ENCODE data around the gene SH2D6. TPM values are rescaled to one million over a fixed set of nuclear protein-coding genes. Genes with fewer than 3 reads are reported as not detected.

SH2D6 gene
- total and polyA plus RNA-seq, 2 of the 8 experiments (the other 6 are each of a cell fraction or from before 2014, with no cell fraction given) = 0.42 TPM; not detected in 1

DNA sequence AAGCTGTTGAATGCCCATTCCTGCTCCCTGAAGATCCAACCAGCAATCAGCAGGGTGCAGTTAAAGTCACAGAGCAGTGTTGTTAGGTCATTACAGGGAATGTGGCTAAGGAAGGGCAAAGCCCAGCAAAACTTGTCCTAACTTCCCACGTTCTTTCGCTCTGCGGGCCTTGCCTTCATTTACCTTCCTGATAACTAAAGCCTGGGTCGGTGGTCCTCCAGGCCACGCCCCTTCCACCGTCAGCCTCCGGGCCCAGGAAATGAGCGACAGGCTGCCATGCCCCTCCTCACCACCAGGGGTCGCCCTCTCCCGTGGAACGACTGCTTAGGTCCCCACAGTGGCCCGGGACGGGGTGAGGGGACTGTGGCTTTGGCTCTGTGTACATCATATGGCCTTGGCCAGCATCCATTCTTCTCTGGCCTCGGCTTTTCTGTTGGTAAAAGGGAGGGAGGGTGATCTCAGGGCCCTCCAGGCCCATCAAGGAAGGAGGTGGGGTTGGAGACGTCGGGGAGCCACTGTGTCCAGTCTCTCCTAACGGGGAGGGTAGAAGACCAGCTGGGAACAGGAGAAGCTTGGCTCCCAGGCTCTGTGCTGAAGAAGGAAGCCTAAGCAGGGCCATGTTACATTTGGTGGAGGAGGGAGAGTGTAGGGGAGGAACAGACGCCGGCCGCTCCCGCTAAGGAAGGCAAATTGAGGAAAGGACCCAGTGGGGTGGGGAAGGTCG, 2.2 kb downstream of the SH2D6 start (continued):
- no peak for TF ChIP-seq BCL11A (IDR thresholded peaks at IDR 0.05; ENCODE audit: low read depth in 2 of 2, low read length in 2 of 2)
- no peak for TF ChIP-seq HDAC6 (IDR thresholded peaks at IDR 0.05; ENCODE audit: low read depth, low read length)
- no peak for TF ChIP-seq RFX5 (IDR thresholded peaks at IDR 0.05; ENCODE audit: borderline replicate concordance, low read depth, low read length)
- peak in 1 of 2 experiments; percentile 67; a peak in 2 of 4 replicates for TF ChIP-seq SIN3A (conservative IDR thresholded peaks at IDR 0.05 in 1 of 2, IDR thresholded peaks at IDR 0.05 in 1 of 2; ENCODE audit: low read depth in 1 of 2, low read length in 2 of 2)
- TF ChIP-seq TBP (IDR thresholded peaks at IDR 0.05; ENCODE audit: low read depth, low read length) = no peak
- TF ChIP-seq, protein P1, sequence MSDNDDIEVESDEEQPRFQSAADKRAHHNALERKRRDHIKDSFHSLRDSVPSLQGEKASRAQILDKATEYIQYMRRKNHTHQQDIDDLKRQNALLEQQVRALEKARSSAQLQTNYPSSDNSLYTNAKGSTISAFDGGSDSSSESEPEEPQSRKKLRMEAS (IDR thresholded peaks at IDR 0.05) = peak; percentile 63; the same call in 1 of the 2 replicates
- TF ChIP-seq RBBP5 (IDR thresholded peaks at IDR 0.05; ENCODE audit: borderline replicate concordance, low read depth, low read length) = no peak
- TF ChIP-seq JUND (IDR thresholded peaks at IDR 0.05; ENCODE audit: low read length) = no peak
- TF ChIP-seq BRCA1 (IDR thresholded peaks at IDR 0.05; ENCODE audit: low read depth, low read length) = no peak
- peak in 1 of 2 experiments; percentile 24; a peak in 1 of 3 replicates for TF ChIP-seq EP300 (IDR thresholded peaks at IDR 0.05; ENCODE audit: borderline replicate concordance in 1 of 2, low read depth in 2 of 2, low read length in 2 of 2)
- peak; percentile 65; the same call in 1 of the 2 replicates for TF ChIP-seq YY1 (IDR thresholded peaks at IDR 0.05; ENCODE audit: low read depth, low read length)
- TF ChIP-seq ZNF274 (IDR thresholded peaks at IDR 0.05; ENCODE audit: borderline replicate concordance, extremely low read depth, low read length) = no peak
- no peak for TF ChIP-seq SP2 (IDR thresholded peaks at IDR 0.05; ENCODE audit: low read length)
- TF ChIP-seq BACH1 (IDR thresholded peaks at IDR 0.05; ENCODE audit: low read length) = peak; percentile 83
- TF ChIP-seq CEBPB (IDR thresholded peaks at IDR 0.05; ENCODE audit: low read depth, low read length) = no peak
- TF ChIP-seq KDM1A (IDR thresholded peaks at IDR 0.05; ENCODE audit: borderline replicate concordance, low read length) = peak; percentile 51; the same call in 1 of the 2 replicates
- no peak for TF ChIP-seq NRF1 (IDR thresholded peaks at IDR 0.05; ENCODE audit: low read depth, low read length)
- 0 out of 2 replicates have a peak, but pooled peaks have one; percentile 10 for TF ChIP-seq SP1 (IDR thresholded peaks at IDR 0.05; ENCODE audit: low read depth, low read length)
- no peak for TF ChIP-seq SIX5 (IDR thresholded peaks at IDR 0.05; ENCODE audit: low read depth, low read length)
- TF ChIP-seq, protein P2, sequence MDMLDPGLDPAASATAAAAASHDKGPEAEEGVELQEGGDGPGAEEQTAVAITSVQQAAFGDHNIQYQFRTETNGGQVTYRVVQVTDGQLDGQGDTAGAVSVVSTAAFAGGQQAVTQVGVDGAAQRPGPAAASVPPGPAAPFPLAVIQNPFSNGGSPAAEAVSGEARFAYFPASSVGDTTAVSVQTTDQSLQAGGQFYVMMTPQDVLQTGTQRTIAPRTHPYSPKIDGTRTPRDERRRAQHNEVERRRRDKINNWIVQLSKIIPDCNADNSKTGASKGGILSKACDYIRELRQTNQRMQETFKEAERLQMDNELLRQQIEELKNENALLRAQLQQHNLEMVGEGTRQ (IDR thresholded peaks at IDR 0.05; ENCODE audit: low read length) = no peak
- TF ChIP-seq CTBP2 (IDR thresholded peaks at IDR 0.05; ENCODE audit: borderline replicate concordance, insufficient read depth, insufficient read length, low read length) = no peak

Data from H1 (cell line).